Kidney glomerular epithelial cell (primary cell): ENCODE measurements around the gene TP53RK.

Source experiments
- DNase-seq: peaks from one replicate; lab custom pipeline; 2025; lab: John Stamatoyannopoulos, UW

TP53RK gene

GRCh38 chr20:46660487-46660886 is 28.8 kb downstream of the TP53RK start:
- DNase-seq, result no peak

GRCh38 chr20:46657618-46658017 is 31.6 kb downstream of the TP53RK start:
- DNase-seq, result no peak

- DNase-seq, result no peak
These were observed 32.1 kb downstream of the TP53RK start for GRCh38 chr20:46657137-46657536.

GRCh38 chr20:46652699-46653098 is 36.5 kb downstream of the TP53RK start:
- no peak for DNase-seq

GRCh38 chr20:46651091-46651962 is 37.9 kb downstream of the TP53RK start, which contains the start of gene SLC13A3:
Gene SLC13A3 (minus strand): TSS chr20:46651459. CDS start chr20:46651421, 38 bp downstream.
- no peak for DNase-seq

- no peak for DNase-seq
These were observed 38.6 kb downstream of the TP53RK start for GRCh38 chr20:46650575-46651090.

GRCh38 chr20:46649965-46650542 is 39.2 kb downstream of the TP53RK start:
- DNase-seq, result no peak

GRCh38 chr20:46649650-46649949 is 39.6 kb downstream of the TP53RK start:
- DNase-seq, result no peak

GRCh38 chr20:46648903-46649649 is 40.2 kb downstream of the TP53RK start:
- no peak for DNase-seq

GRCh38 chr20:46647469-46647868 is 41.8 kb downstream of the TP53RK start:
- no peak for DNase-seq

GRCh38 chr20:46646659-46647380 is 42.4 kb downstream of the TP53RK start:
- no peak for DNase-seq

- no peak for DNase-seq
These were observed 43.1 kb downstream of the TP53RK start for GRCh38 chr20:46646122-46646521.

GRCh38 chr20:46644733-46645132 is 44.5 kb downstream of the TP53RK start:
- DNase-seq, result no peak

- no peak for DNase-seq
These were observed 45.1 kb downstream of the TP53RK start for GRCh38 chr20:46644160-46644559.

- no peak for DNase-seq
These were observed 46.3 kb downstream of the TP53RK start for GRCh38 chr20:46642969-46643343.

GRCh38 chr20:46642265-46642968 is 46.8 kb downstream of the TP53RK start:
- no peak for DNase-seq

GRCh38 chr20:46641424-46641823 is 47.8 kb downstream of the TP53RK start:
- no peak for DNase-seq

GRCh38 chr20:46640536-46641311 is 48.5 kb downstream of the TP53RK start:
- no peak for DNase-seq

GRCh38 chr20:46640044-46640443 is 49.2 kb downstream of the TP53RK start:
- DNase-seq, result no peak

- no peak for DNase-seq
These were observed 49.7 kb downstream of the TP53RK start for GRCh38 chr20:46639587-46639986.

GRCh38 chr20:46638898-46639274 is 50.4 kb downstream of the TP53RK start:
- DNase-seq, result no peak
